Measurements from ENCODE around the gene NFKBIE.
"Not testable (repeated sequence)": the region's sequence is repeated elsewhere in the genome, so short reads cannot be mapped to it uniquely, and the experiment has no call there.

NFKBIE gene

GRCh38 chr6:44238687-44239350 lies 26.5 kb downstream of the NFKBIE start:
- DNase-seq, result no peak

- no peak for DNase-seq
Observed at GRCh38 chr6:44237813-44238433, 27.4 kb downstream of the NFKBIE start.

GRCh38 chr6:44237021-44237812 lies 28.1 kb downstream of the NFKBIE start:
- DNase-seq, result peak; percentile 75

- DNase-seq, result no peak
Observed at GRCh38 chr6:44235891-44236516, 29.3 kb downstream of the NFKBIE start.

GRCh38 chr6:44235269-44235668 lies 30.1 kb downstream of the NFKBIE start:
- DNase-seq, result no peak

GRCh38 chr6:44234101-44235025 lies 31.0 kb downstream of the NFKBIE start:
- DNase-seq, result peak; percentile 68

- no peak for DNase-seq
Observed at GRCh38 chr6:44233567-44234100, 31.7 kb downstream of the NFKBIE start.

GRCh38 chr6:44232676-44233566 lies 32.4 kb downstream of the NFKBIE start:
- no peak for DNase-seq

GRCh38 chr6:44231426-44231825 lies 33.9 kb downstream of the NFKBIE start:
- DNase-seq, result not testable (repeated sequence)

- no peak for DNase-seq
Observed at GRCh38 chr6:44230034-44230675, 35.2 kb downstream of the NFKBIE start.

GRCh38 chr6:44229376-44230033 lies 35.8 kb downstream of the NFKBIE start:
- no peak for DNase-seq

- DNase-seq, result no peak
Observed at GRCh38 chr6:44228836-44229235, 36.5 kb downstream of the NFKBIE start.

GRCh38 chr6:44228433-44228832 lies 36.9 kb downstream of the NFKBIE start:
- DNase-seq, result no peak

GRCh38 chr6:44228031-44228430 lies 37.3 kb downstream of the NFKBIE start:
- no peak for DNase-seq

- no peak for DNase-seq
Observed at GRCh38 chr6:44227148-44227793, 38.1 kb downstream of the NFKBIE start.

GRCh38 chr6:44226368-44227147 lies 38.8 kb downstream of the NFKBIE start:
- no peak for DNase-seq

- no peak for DNase-seq
Observed at GRCh38 chr6:44225579-44226325, 39.6 kb downstream of the NFKBIE start.

- no peak for DNase-seq
Observed at GRCh38 chr6:44224965-44225305, 40.4 kb downstream of the NFKBIE start.

Data from NCI-H446 treated with DMSO at 0.1 percent for 48 hours (cell line).